A673 (cell line): ENCODE measurements around the gene INPP4A. TPM values are rescaled to one million over a fixed set of nuclear protein-coding genes. Genes with fewer than 3 reads are reported as not detected.

ENCODE experiments used
- BruUV-seq: library from RNA; stranded (reverse); fragments of 400-500 nt; replicated peaks from 2 replicates; lab custom pipeline; 2021; lab: Mats Ljungman, UMichigan
- CTCF ChIA-PET: fragments of 300-600 bp; sonication (Branson Sonifier 250); formaldehyde crosslinking; loops from one replicate; lab custom pipeline; 2022; ENCODE audit warnings: antibody characterized with exemption; lab: Charles Lee
- POLR2A ChIA-PET: fragments of 300-600 bp; sonication (Branson Sonifier 250); formaldehyde crosslinking; loops from one replicate; lab custom pipeline; 2022; ENCODE audit warnings: antibody characterized with exemption; ENCODE audit not compliant: low non-redundant PET; lab: Charles Lee
- DNase-seq: peaks from one replicate; pipeline ENCODE4 v3.0.0-alpha.2; 2015; ENCODE audit warnings: low spot score
- H3K27ac ChIP-seq: fragments of 200-600 bp; sonication (generic); 2 replicates; pipeline ENCODE4 v1.5.1; 2016; ENCODE audit warnings: mixed run types, low read depth, mild to moderate bottlenecking, mixed read lengths, antibody characterized with exemption, low read length; ENCODE audit not compliant: poor library complexity, severe bottlenecking
- H3K27me3 ChIP-seq: fragments of 200-600 bp; sonication (generic); replicated peaks from 2 replicates; pipeline ENCODE4 v1.6.1; 2017; ENCODE audit warnings: mixed run types, low read depth, mild to moderate bottlenecking, mixed read lengths, antibody characterized with exemption, low read length; ENCODE audit not compliant: insufficient read depth, poor library complexity
- H3K36me3 ChIP-seq: fragments of 200-600 bp; sonication (generic); 2 replicates; pipeline ENCODE4 v1.6.1; 2016; ENCODE audit warnings: mixed run types, mild to moderate bottlenecking, mixed read lengths, antibody characterized with exemption, low read length; ENCODE audit not compliant: insufficient read depth, poor library complexity, severe bottlenecking
- H3K4me1 ChIP-seq: fragments of 200-600 bp; sonication (generic); 2 replicates; pipeline ENCODE4 v1.6.1; 2017; ENCODE audit warnings: mixed run types, mild to moderate bottlenecking, mixed read lengths, antibody characterized with exemption, low read length; ENCODE audit not compliant: insufficient read depth, poor library complexity, severe bottlenecking
- H3K4me3 ChIP-seq: fragments of 200-600 bp; sonication (generic); 2 replicates; pipeline ENCODE4 v1.5.1; 2016; ENCODE audit warnings: low read depth, mixed run types, mild to moderate bottlenecking, mixed read lengths, low read length; ENCODE audit not compliant: poor library complexity, severe bottlenecking
- H3K9me3 ChIP-seq: fragments of 200-600 bp; sonication (generic); 2 replicates; pipeline ENCODE4 v1.6.1; 2016; ENCODE audit warnings: mixed run types, low read depth, mild to moderate bottlenecking, mixed read lengths, antibody characterized with exemption, low read length; ENCODE audit not compliant: poor library complexity, severe bottlenecking
- CTCF ChIP-seq: fragments of 300-800, 200-600 bp; sonication (generic); conservative IDR thresholded peaks from 2 replicates; pipeline ENCODE4 v1.5.1; 2017; ENCODE audit warnings: low read depth, mild to moderate bottlenecking, antibody characterized with exemption, low read length, moderate library complexity, mixed read lengths
- EZH2 ChIP-seq: fragments of 200-600 bp; sonication (generic); IDR thresholded peaks from 2 replicates; pipeline ENCODE4 v1.6.1; 2017; ENCODE audit warnings: borderline replicate concordance, low read depth, mild to moderate bottlenecking, mixed read lengths, antibody characterized with exemption, low read length; ENCODE audit not compliant: poor library complexity, severe bottlenecking
- intact Hi-C: fragments of 100-400 bp; cut with micrococcal nuclease; formaldehyde crosslinking; loops from one replicate; pipeline ENCODE4 v1.10.0; 2022; ENCODE audit not compliant: unreplicated experiment
- total RNA-seq: library from RNA; stranded (reverse); gene quantifications from 2 replicates; pipeline ENCODE4 v1.2.3, GENCODE V29; 2021

The INPP4A gene
- total RNA-seq, 1 experiment from 2014 or later = 33.5 TPM

- no peaks in the 10 kb centered on the region for H3K4me1 ChIP-seq
- no peak overlapping the region for H3K27ac ChIP-seq
- ChIA-PET CTCF (no interaction called here), POLR2A (no interaction called here)
- intact Hi-C loops = no loop called here
- H3K27me3 ChIP-seq = no peaks in the 10 kb centered on the region
- no peak overlapping the region for H3K4me3 ChIP-seq
- BruUV-seq = no TSS peak
- no peaks in the 10 kb centered on the region for H3K9me3 ChIP-seq
- TF ChIP-seq EZH2 (no peak), CTCF (no peak)
- DNase-seq = no peak
- H3K36me3 ChIP-seq = peaks cover 3% of the 10 kb centered on the region
Measured at GRCh38 chr2:98578231-98578630, 133.6 kb downstream of the INPP4A start.

- Histone ChIP-seq H3K36me3 (peaks cover 3% of the 10 kb centered on the region), H3K4me3 (no peak overlapping the region), H3K9me3 (no peaks in the 10 kb centered on the region), H3K27ac (no peak overlapping the region), H3K4me1 (no peaks in the 10 kb centered on the region), H3K27me3 (no peaks in the 10 kb centered on the region)
- no peak for DNase-seq
- no TSS peak for BruUV-seq
- TF ChIP-seq EZH2 (no peak), CTCF (no peak)
- ChIA-PET CTCF (interaction anchor here (1.7 kb wide), 1 partner anchor 11 kb away, joined by 5 read pairs; no protein-coding TSS in a partner anchor), POLR2A (no interaction called here)
- intact Hi-C loops = no loop called here
Measured at GRCh38 chr2:98579926-98580325, 135.3 kb downstream of the INPP4A start.

GRCh38 chr2:98580656-98581284 lies 136.1 kb downstream of the INPP4A start:
- ChIA-PET POLR2A (no interaction called here), CTCF (no interaction called here)
- H3K27ac ChIP-seq = no peak overlapping the region
- intact Hi-C loops = no loop called here
- no peak for DNase-seq
- H3K4me3 ChIP-seq = no peak overlapping the region
- H3K36me3 ChIP-seq = peaks cover 3% of the 10 kb centered on the region
- BruUV-seq = no TSS peak
- no peaks in the 10 kb centered on the region for H3K9me3 ChIP-seq
- no peaks in the 10 kb centered on the region for H3K4me1 ChIP-seq
- no peaks in the 10 kb centered on the region for H3K27me3 ChIP-seq
- TF ChIP-seq EZH2 = no peak
- no peak for TF ChIP-seq CTCF
